Thyroid gland (tissue), 4 donors: Measurements from ENCODE around the gene NUDT3. TPM values are rescaled to one million over a fixed set of nuclear protein-coding genes. Genes with fewer than 3 reads are reported as not detected.
A peak's percentile ranks its signal among the peaks of the same experiment; 100 is the strongest.
"Not testable (repeated sequence)": the region's sequence is repeated elsewhere in the genome, so short reads cannot be mapped to it uniquely, and the experiment has no call there.

Experiments
- DNase-seq, 2 donors: peaks; one replicate each; pipeline ENCODE4 v3.0.0-alpha.2; 2019
- H3K27ac ChIP-seq, 3 donors: fragments of 200-600 bp; sonication (generic); 1 replicate in 2 of 3; 2 replicates in 1 of 3; pipeline ENCODE4 v1.5.1; 2016 to 2019; ENCODE audit warnings: mild to moderate bottlenecking in 1 of 3, moderate library complexity in 1 of 3
- H3K27me3 ChIP-seq: fragments of 200-600 bp; sonication (generic); one replicate; pipeline ENCODE4 v1.5.1; 2019
- H3K36me3 ChIP-seq, 2 donors: fragments of 200-600 bp; sonication (generic); one replicate each; pipeline ENCODE4 v1.5.1; 2016 to 2019
- H3K4me1 ChIP-seq, 2 donors: fragments of 200-600 bp; sonication (generic); one replicate each; pipeline ENCODE4 v1.5.1; 2017 to 2019
- H3K4me3 ChIP-seq, 3 donors: fragments of 200-600 bp; sonication (generic); replicated peaks in 1 of 3; 1 replicate in 2 of 3; 2 replicates in 1 of 3; pipeline ENCODE4 v1.5.1; 2016; ENCODE audit warnings: mild to moderate bottlenecking in 1 of 3
- H3K9me3 ChIP-seq: fragments of 200-600 bp; sonication (generic); one replicate; pipeline ENCODE4 v1.5.1; 2017
- POLR2A ChIP-seq, 2 donors: fragments of 450-650 bp; IDR thresholded peaks; one replicate each; pipeline ENCODE4 v1.6.1; 2017; ENCODE audit warnings: antibody characterized with exemption in 2 of 2, mild to moderate bottlenecking in 2 of 2, moderate library complexity in 1 of 2
- WGBS, 2 donors: methylation state at CpG; one replicate each; pipeline ENCODE4 v1.1.5; 2017; 5-methylcytosine and 5-hydroxymethylcytosine counted together
- intact Hi-C: fragments of 100-400 bp; cut with DNase I; formaldehyde crosslinking; loops from one replicate; pipeline ENCODE4 v1.15.1; 2023
- total RNA-seq, 4 donors: library from RNA; depleted of rRNA; stranded (reverse); fragments of >200 nt; gene quantifications; one replicate each; pipeline ENCODE4 v1.2.3, GENCODE V29; 2016
- TF ChIP-seq, protein P1 (sequence below), 6 experiments: fragments of 200-600 bp in 3 of 6; fragments of 450-650 bp in 3 of 6; sonication (generic) in 3 of 6; IDR thresholded peaks; one replicate each; pipeline ENCODE4 v1.5.1; 2016 to 2019; ENCODE audit warnings: antibody characterized with exemption in 6 of 6, mild to moderate bottlenecking in 2 of 6, inconsistent platforms in 1 of 6, moderate library complexity in 1 of 6

Gene NUDT3
- total RNA-seq, 4 donors from 2014 or later = 68.1 to 98.9 (median 75.5) TPM

DNA sequence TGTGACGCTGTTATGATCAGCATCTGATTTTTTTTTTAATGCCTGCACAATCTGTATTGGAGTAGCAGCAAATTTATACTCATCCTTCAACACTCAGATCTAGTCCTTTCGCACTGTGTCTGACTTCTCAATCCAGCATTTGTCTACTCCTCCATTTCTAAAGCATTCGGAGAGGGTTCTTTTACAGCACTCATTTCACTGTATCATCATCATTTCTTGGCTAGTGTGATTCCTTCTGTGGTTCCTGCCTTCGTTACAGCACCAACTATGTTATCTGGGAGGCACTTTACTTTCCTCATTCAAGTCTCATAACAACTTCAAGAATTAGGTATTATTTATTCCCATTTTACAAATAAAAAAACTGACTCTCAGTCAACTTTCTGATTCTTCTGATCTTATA lies 18.0 kb downstream of the NUDT3 start:
- no peaks in the 10 kb centered on the region for H3K27me3 ChIP-seq
- intact Hi-C loops = loop anchor here (10.0 kb wide), 1 partner anchor 50 kb away; no protein-coding TSS in a partner anchor
- H3K9me3 ChIP-seq = no peaks in the 10 kb centered on the region
- no peaks in the 10 kb centered on the region for H3K36me3 ChIP-seq
- TF ChIP-seq, protein P1, sequence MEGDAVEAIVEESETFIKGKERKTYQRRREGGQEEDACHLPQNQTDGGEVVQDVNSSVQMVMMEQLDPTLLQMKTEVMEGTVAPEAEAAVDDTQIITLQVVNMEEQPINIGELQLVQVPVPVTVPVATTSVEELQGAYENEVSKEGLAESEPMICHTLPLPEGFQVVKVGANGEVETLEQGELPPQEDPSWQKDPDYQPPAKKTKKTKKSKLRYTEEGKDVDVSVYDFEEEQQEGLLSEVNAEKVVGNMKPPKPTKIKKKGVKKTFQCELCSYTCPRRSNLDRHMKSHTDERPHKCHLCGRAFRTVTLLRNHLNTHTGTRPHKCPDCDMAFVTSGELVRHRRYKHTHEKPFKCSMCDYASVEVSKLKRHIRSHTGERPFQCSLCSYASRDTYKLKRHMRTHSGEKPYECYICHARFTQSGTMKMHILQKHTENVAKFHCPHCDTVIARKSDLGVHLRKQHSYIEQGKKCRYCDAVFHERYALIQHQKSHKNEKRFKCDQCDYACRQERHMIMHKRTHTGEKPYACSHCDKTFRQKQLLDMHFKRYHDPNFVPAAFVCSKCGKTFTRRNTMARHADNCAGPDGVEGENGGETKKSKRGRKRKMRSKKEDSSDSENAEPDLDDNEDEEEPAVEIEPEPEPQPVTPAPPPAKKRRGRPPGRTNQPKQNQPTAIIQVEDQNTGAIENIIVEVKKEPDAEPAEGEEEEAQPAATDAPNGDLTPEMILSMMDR (IDR thresholded peaks at IDR 0.05) = no peak
- no peak for TF ChIP-seq POLR2A (IDR thresholded peaks at IDR 0.05)
- peaks cover 0 to 7% of the 10 kb centered on the region in 2 donors for H3K4me1 ChIP-seq
- H3K4me3 ChIP-seq = no peak overlapping the region
- H3K27ac ChIP-seq = no peak overlapping the region
- no peak for DNase-seq
- WGBS, 2 donors = 78 to 80% methylated on average over 4 of the region's 4 CpGs

DNA sequence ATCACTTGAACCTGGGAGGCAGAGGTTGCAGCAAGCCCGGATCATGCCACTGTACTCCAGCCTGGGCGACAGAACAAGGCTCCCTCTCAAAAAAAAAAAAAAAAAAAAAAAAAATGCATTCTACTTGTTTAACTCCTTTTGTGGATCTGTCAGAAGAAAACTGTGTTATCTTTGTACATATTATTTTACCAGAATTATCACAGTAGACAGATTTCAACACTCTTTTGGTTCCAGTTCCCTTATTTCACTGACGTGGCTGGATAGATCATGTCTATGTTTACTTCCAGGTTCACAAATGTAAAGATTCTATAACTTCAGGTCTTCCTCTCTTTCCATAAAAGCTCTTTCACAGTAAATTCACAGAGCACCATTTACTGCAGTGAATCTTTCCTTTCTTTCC lies 18.4 kb downstream of the NUDT3 start:
- DNase-seq = no peak
- TF ChIP-seq, protein P1 (IDR thresholded peaks at IDR 0.05) = no peak
- no peak for TF ChIP-seq POLR2A (IDR thresholded peaks at IDR 0.05)
- peaks cover 0 to 7% of the 10 kb centered on the region in 2 donors for H3K4me1 ChIP-seq
- H3K9me3 ChIP-seq = no peaks in the 10 kb centered on the region
- H3K27me3 ChIP-seq = no peaks in the 10 kb centered on the region
- no peaks in the 10 kb centered on the region for H3K36me3 ChIP-seq
- 76 to 83% methylated on average over 3 of the region's 3 CpGs for WGBS, 2 donors
- no peak overlapping the region for H3K4me3 ChIP-seq
- intact Hi-C loops = loop anchor here (10.0 kb wide), 1 partner anchor 49 kb away; no protein-coding TSS in a partner anchor
- no peak overlapping the region for H3K27ac ChIP-seq

DNA sequence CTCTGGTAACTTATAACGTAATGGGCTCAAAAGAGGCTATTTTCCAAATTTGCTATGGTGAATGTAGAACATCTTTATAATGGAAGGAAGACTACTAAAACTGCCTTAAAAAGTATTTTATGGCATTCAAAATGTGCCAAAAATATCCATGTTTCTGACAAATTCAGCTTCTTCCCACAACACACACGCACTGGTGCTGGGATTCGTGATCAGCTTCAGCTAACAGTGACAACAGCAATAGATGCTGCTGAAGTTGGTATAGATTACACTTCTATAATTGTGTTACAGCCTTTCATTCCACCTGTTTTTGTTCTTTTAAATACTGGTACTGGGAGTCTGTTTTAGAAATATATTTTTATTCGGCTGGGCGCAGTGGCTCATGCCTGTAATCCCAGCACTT lies 19.0 kb downstream of the NUDT3 start:
- Histone ChIP-seq H3K27me3 (no peaks in the 10 kb centered on the region), H3K27ac (no peak overlapping the region), H3K4me1 (peaks cover 0 to 4% of the 10 kb centered on the region in 2 donors), H3K36me3 (no peaks in the 10 kb centered on the region), H3K9me3 (no peaks in the 10 kb centered on the region), H3K4me3 (no peak overlapping the region)
- TF ChIP-seq, protein P1 (IDR thresholded peaks at IDR 0.05) = no peak
- no peak for TF ChIP-seq POLR2A (IDR thresholded peaks at IDR 0.05)
- intact Hi-C loops = loop anchor here (10.0 kb wide), 1 partner anchor 49 kb away; no protein-coding TSS in a partner anchor
- 93 to 98% methylated on average over 5 of the region's 5 CpGs for WGBS, 2 donors
- no peak for DNase-seq

DNA sequence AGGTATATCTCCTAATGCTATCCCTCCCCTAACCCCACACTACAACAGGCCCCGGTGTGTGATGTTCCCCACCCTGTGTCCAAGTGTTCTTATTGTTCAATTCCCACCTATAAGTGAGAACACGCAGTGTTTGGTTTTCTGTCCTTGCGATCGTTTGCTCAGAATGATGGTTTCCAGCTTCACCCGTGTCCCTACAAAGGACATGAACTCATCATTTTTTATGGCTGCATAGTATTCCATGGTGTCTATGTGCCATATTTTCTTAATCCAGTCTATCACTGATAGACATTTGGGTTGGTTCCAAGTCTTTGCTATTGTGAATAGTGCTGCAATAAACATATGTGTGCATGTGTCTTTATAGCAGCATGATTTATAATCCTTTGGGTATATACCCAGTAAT lies 20.6 kb downstream of the NUDT3 start:
- not testable (repeated sequence) for DNase-seq

DNA sequence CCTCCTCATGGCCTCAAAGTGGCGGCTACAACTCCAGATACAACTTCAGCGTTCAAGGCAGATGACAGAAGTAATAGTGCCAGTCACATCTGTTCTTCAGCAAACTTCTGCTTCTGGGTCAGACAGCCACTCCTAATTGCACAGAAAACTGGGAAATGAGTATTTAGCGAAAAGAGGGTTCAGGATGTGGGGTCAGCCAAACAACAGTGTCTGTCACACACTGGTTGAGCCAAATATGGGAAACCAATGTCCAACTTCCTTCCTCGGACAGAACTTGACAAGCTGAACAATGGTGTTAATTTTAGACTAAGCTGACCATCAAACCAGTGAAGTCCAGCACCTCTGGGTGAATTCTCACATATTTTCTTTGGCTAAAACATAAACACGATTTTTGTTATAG lies 22.1 kb downstream of the NUDT3 start:
- Histone ChIP-seq H3K27ac (peak overlapping the region in 1 of 3 donors; percentile 54), H3K4me3 (no peak overlapping the region), H3K4me1 (peaks cover 7 to 11% of the 10 kb centered on the region in 2 donors), H3K36me3 (no peaks in the 10 kb centered on the region), H3K9me3 (no peaks in the 10 kb centered on the region), H3K27me3 (no peaks in the 10 kb centered on the region)
- DNase-seq = no peak
- TF ChIP-seq, protein P1 (IDR thresholded peaks at IDR 0.05) = no peak
- TF ChIP-seq POLR2A (IDR thresholded peaks at IDR 0.05) = no peak
- WGBS, 2 donors = 78 to 84% methylated on average over 5 of the region's 5 CpGs
- intact Hi-C loops = loop anchor here (10.0 kb wide), 1 partner anchor 46 kb away; no protein-coding TSS in a partner anchor

More for the DNA sequence above, 20.6 kb downstream of the NUDT3 start:
- intact Hi-C loops = loop anchor here (10.0 kb wide), 1 partner anchor 47 kb away; no protein-coding TSS in a partner anchor
- WGBS, 2 donors = 88 to 99% methylated on average over 5 of the region's 5 CpGs
- H3K9me3 ChIP-seq, H3K4me3 ChIP-seq, H3K36me3 ChIP-seq, H3K27ac ChIP-seq, H3K27me3 ChIP-seq, H3K4me1 ChIP-seq: not testable (repeated sequence)
